ENCODE data around the gene DEFB128. TPM values are rescaled to one million over a fixed set of nuclear protein-coding genes. Genes with fewer than 3 reads are reported as not detected.
A peak's percentile ranks its signal among the peaks of the same experiment; 100 is the strongest.
"Not testable (repeated sequence)": the region's sequence is repeated elsewhere in the genome, so short reads cannot be mapped to it uniquely, and the experiment has no call there.

The DEFB128 gene
- total RNA-seq (not detected), polyA plus RNA-seq (not detected)
- long read RNA-seq, donor 1, result 0 reads
- long read RNA-seq, donor 2, result 0 reads

- H3K4me1 ChIP-seq (ENCODE audit: control insufficient read depth in 1 of 2, insufficient read depth in 2 of 2, low read length in 2 of 2), result no peaks in the 10 kb centered on the region
- WGBS, 2 donors, result 52 to 56% methylated on average over 7 of the region's 7 CpGs
- no peaks in the 10 kb centered on the region for H3K36me3 ChIP-seq (ENCODE audit: control insufficient read depth in 1 of 2, insufficient read depth in 2 of 2, low read length in 1 of 2)
- intact Hi-C loops (cut with DNase I), result no loop called here
- H3K27me3 ChIP-seq (ENCODE audit: control insufficient read depth in 1 of 2, insufficient read depth in 2 of 2, low read length in 1 of 2), result peaks cover 0 to 1% of the 10 kb centered on the region in 2 donors
- no peak within 1 kb of the TSS for H3K4me3 ChIP-seq (ENCODE audit: low read length in 2 of 2)
- no peak within 1 kb of the TSS for H3K27ac ChIP-seq (ENCODE audit: low read depth in 1 of 2, low read length in 2 of 2)
- no peak for ATAC-seq (ENCODE audit: low FRiP score)
- no peak for DNase-seq
- no peaks in the 10 kb centered on the region for H3K9me3 ChIP-seq (ENCODE audit: control insufficient read depth, low read length)
Measured at GRCh38 chr20:189611-190010, at the start of gene DEFB128. DEFB128 (minus strand) TSS chr20:189711; CDS start chr20:189623, 88 bp downstream.

- no peak for DNase-seq
- Histone ChIP-seq H3K36me3 (ENCODE audit: control insufficient read depth in 1 of 2, insufficient read depth in 2 of 2, low read length in 1 of 2) (no peaks in the 10 kb centered on the region), H3K27ac (ENCODE audit: low read depth in 1 of 2, low read length in 2 of 2) (no peak overlapping the region), H3K4me1 (ENCODE audit: control insufficient read depth in 1 of 2, insufficient read depth in 2 of 2, low read length in 2 of 2) (no peaks in the 10 kb centered on the region), H3K9me3 (ENCODE audit: control insufficient read depth, low read length) (no peaks in the 10 kb centered on the region), H3K27me3 (ENCODE audit: control insufficient read depth in 1 of 2, insufficient read depth in 2 of 2, low read length in 1 of 2) (no peaks in the 10 kb centered on the region), H3K4me3 (ENCODE audit: low read length in 2 of 2) (no peak overlapping the region)
- ATAC-seq (ENCODE audit: low FRiP score), result no peak
- WGBS, 2 donors, result 75 to 78% methylated on average over 3 of the region's 3 CpGs
- intact Hi-C loops (cut with DNase I), result no loop called here
Measured at GRCh38 chr20:237929-238328, 48.4 kb upstream of the DEFB128 start.

DNA sequence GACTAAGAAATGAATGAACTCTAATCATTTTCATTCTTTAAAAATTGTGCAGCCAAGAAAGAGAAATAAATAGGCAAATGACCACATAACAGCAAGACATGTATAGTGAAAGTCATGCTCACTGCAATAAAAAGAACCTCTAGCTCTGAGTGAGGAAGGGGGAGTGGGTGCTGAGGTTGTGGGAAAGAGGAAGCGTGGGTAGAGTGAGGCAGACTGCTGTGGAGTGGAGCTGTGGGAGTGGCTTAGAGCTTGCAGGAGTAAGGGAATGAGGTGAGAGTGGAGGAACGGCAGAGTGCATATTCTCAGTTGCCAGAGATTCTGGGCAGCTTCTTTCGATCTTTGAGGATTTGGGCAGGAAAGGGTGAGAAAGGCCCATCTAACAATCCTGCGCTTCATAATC is 48.0 kb upstream of the DEFB128 start:
- Histone ChIP-seq H3K9me3 (ENCODE audit: control insufficient read depth, low read length) (no peaks in the 10 kb centered on the region), H3K27ac (ENCODE audit: low read depth in 1 of 2, low read length in 2 of 2) (no peak overlapping the region), H3K4me3 (ENCODE audit: low read length in 2 of 2) (no peak overlapping the region), H3K27me3 (ENCODE audit: control insufficient read depth in 1 of 2, insufficient read depth in 2 of 2, low read length in 1 of 2) (no peaks in the 10 kb centered on the region), H3K36me3 (ENCODE audit: control insufficient read depth in 1 of 2, insufficient read depth in 2 of 2, low read length in 1 of 2) (no peaks in the 10 kb centered on the region), H3K4me1 (ENCODE audit: control insufficient read depth in 1 of 2, insufficient read depth in 2 of 2, low read length in 2 of 2) (no peaks in the 10 kb centered on the region)
- ATAC-seq (ENCODE audit: low FRiP score) (no peak), DNase-seq (peak in 1 of 2 donors; percentile 53)
- 50 to 55% methylated on average over 4 of the region's 4 CpGs for WGBS, 2 donors
- intact Hi-C loops (cut with DNase I), result no loop called here

DNA sequence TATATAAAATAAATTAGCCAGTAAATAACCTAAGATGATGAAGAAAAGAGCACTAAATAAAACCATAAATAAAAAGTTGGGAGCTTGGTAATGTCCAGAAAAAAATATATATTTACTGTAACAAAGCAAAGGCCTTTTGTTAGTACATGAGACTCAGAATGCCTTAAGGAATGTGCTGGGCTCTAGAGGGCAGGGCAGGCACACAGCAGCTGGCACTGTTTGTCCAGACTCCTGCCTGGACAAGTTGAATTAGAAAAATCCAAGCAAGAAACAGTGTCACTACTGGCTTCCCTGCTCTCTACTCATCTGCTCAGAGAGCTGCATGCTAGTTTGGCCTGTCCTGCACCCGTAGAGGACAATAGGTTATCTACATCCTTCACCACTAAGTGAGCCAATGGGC is 46.4 kb upstream of the DEFB128 start:
- DNase-seq, result no peak
- H3K36me3 ChIP-seq (ENCODE audit: control insufficient read depth in 1 of 2, insufficient read depth in 2 of 2, low read length in 1 of 2), result no peaks in the 10 kb centered on the region
- no peak overlapping the region for H3K4me3 ChIP-seq (ENCODE audit: low read length in 2 of 2)
- WGBS, 2 donors, result 65 to 68% methylated on average over 1 of the region's 1 CpG
- no peaks in the 10 kb centered on the region for H3K27me3 ChIP-seq (ENCODE audit: control insufficient read depth in 1 of 2, insufficient read depth in 2 of 2, low read length in 1 of 2)
- no peak overlapping the region for H3K27ac ChIP-seq (ENCODE audit: low read depth in 1 of 2, low read length in 2 of 2)
- H3K9me3 ChIP-seq (ENCODE audit: control insufficient read depth, low read length), result no peaks in the 10 kb centered on the region
- intact Hi-C loops (cut with DNase I), result no loop called here
- no peaks in the 10 kb centered on the region for H3K4me1 ChIP-seq (ENCODE audit: control insufficient read depth in 1 of 2, insufficient read depth in 2 of 2, low read length in 2 of 2)
- ATAC-seq (ENCODE audit: low FRiP score), result no peak

GRCh38 chr20:227439-228105 is 38.1 kb upstream of the DEFB128 start:
- H3K9me3 ChIP-seq (ENCODE audit: control insufficient read depth, low read length), result no peaks in the 10 kb centered on the region
- WGBS, 2 donors, result 77 to 89% methylated on average over 3 of the region's 3 CpGs
- H3K27ac ChIP-seq (ENCODE audit: low read depth in 1 of 2, low read length in 2 of 2), result no peak overlapping the region
- H3K36me3 ChIP-seq (ENCODE audit: control insufficient read depth in 1 of 2, insufficient read depth in 2 of 2, low read length in 1 of 2), result no peaks in the 10 kb centered on the region
- ATAC-seq (ENCODE audit: low FRiP score) (no peak), DNase-seq (no peak)
- H3K4me1 ChIP-seq (ENCODE audit: control insufficient read depth in 1 of 2, insufficient read depth in 2 of 2, low read length in 2 of 2), result no peaks in the 10 kb centered on the region
- H3K4me3 ChIP-seq (ENCODE audit: low read length in 2 of 2), result no peak overlapping the region
- intact Hi-C loops (cut with DNase I), result no loop called here
- H3K27me3 ChIP-seq (ENCODE audit: control insufficient read depth in 1 of 2, insufficient read depth in 2 of 2, low read length in 1 of 2), result no peaks in the 10 kb centered on the region

GRCh38 chr20:226958-227357 is 37.4 kb upstream of the DEFB128 start, which contains the start of gene DEFB129:
DEFB129 (plus strand) TSS chr20:227258; CDS start chr20:227289, 31 bp downstream.
- Histone ChIP-seq H3K36me3 (ENCODE audit: control insufficient read depth in 1 of 2, insufficient read depth in 2 of 2, low read length in 1 of 2) (no peaks in the 10 kb centered on the region), H3K4me3 (ENCODE audit: low read length in 2 of 2) (no peak within 1 kb of the TSS), H3K27me3 (ENCODE audit: control insufficient read depth in 1 of 2, insufficient read depth in 2 of 2, low read length in 1 of 2) (no peaks in the 10 kb centered on the region), H3K27ac (ENCODE audit: low read depth in 1 of 2, low read length in 2 of 2) (no peak within 1 kb of the TSS), H3K4me1 (ENCODE audit: control insufficient read depth in 1 of 2, insufficient read depth in 2 of 2, low read length in 2 of 2) (no peaks in the 10 kb centered on the region), H3K9me3 (ENCODE audit: control insufficient read depth, low read length) (no peaks in the 10 kb centered on the region)
- DNase-seq (no peak), ATAC-seq (ENCODE audit: low FRiP score) (no peak)
- 70 to 72% methylated on average over 3 of the region's 3 CpGs for WGBS, 2 donors
- intact Hi-C loops (cut with DNase I), result no loop called here

GRCh38 chr20:225879-226278 is 36.4 kb upstream of the DEFB128 start:
- WGBS, 2 donors, result 79 to 82% methylated on average over 3 of the region's 3 CpGs
- H3K36me3 ChIP-seq (ENCODE audit: control insufficient read depth in 1 of 2, insufficient read depth in 2 of 2, low read length in 1 of 2); H3K27ac ChIP-seq (ENCODE audit: low read depth in 1 of 2, low read length in 2 of 2); ATAC-seq (ENCODE audit: low FRiP score); DNase-seq; H3K4me1 ChIP-seq (ENCODE audit: control insufficient read depth in 1 of 2, insufficient read depth in 2 of 2, low read length in 2 of 2); H3K4me3 ChIP-seq (ENCODE audit: low read length in 2 of 2); H3K9me3 ChIP-seq (ENCODE audit: control insufficient read depth, low read length); intact Hi-C loops (cut with DNase I); H3K27me3 ChIP-seq (ENCODE audit: control insufficient read depth in 1 of 2, insufficient read depth in 2 of 2, low read length in 1 of 2): not testable (repeated sequence)

- 63 to 65% methylated on average over 1 of the region's 1 CpG for WGBS, 2 donors
- H3K27me3 ChIP-seq (ENCODE audit: control insufficient read depth in 1 of 2, insufficient read depth in 2 of 2, low read length in 1 of 2), result no peaks in the 10 kb centered on the region
- no peaks in the 10 kb centered on the region for H3K9me3 ChIP-seq (ENCODE audit: control insufficient read depth, low read length)
- no peak for ATAC-seq (ENCODE audit: low FRiP score)
- no peak overlapping the region for H3K4me3 ChIP-seq (ENCODE audit: low read length in 2 of 2)
- H3K4me1 ChIP-seq (ENCODE audit: control insufficient read depth in 1 of 2, insufficient read depth in 2 of 2, low read length in 2 of 2), result no peaks in the 10 kb centered on the region
- no peaks in the 10 kb centered on the region for H3K36me3 ChIP-seq (ENCODE audit: control insufficient read depth in 1 of 2, insufficient read depth in 2 of 2, low read length in 1 of 2)
- H3K27ac ChIP-seq (ENCODE audit: low read depth in 1 of 2, low read length in 2 of 2), result no peak overlapping the region
- intact Hi-C loops (cut with DNase I), result no loop called here
- no peak for DNase-seq
Measured at GRCh38 chr20:221258-221830, 31.8 kb upstream of the DEFB128 start.
